AG10803 (cell line): ENCODE measurements around the gene CD109.
"Not testable (repeated sequence)": the region's sequence is repeated elsewhere in the genome, so short reads cannot be mapped to it uniquely, and the experiment has no call there.

Source experiments
- DNase-seq: peaks from one replicate; pipeline ENCODE4 v3.0.0; 2010; ENCODE audit warnings: low read depth
- H3K4me3 ChIP-seq: 2 replicates; pipeline ENCODE4 v1.5.1; 2011; ENCODE audit warnings: mild to moderate bottlenecking, low read length, control low read depth
- TF ChIP-seq, protein P1 (sequence below): conservative IDR thresholded peaks from 2 replicates; pipeline ENCODE4 v1.5.1; 2011; ENCODE audit warnings: mild to moderate bottlenecking, low read length, control low read depth, inconsistent platforms

CD109 gene

DNA sequence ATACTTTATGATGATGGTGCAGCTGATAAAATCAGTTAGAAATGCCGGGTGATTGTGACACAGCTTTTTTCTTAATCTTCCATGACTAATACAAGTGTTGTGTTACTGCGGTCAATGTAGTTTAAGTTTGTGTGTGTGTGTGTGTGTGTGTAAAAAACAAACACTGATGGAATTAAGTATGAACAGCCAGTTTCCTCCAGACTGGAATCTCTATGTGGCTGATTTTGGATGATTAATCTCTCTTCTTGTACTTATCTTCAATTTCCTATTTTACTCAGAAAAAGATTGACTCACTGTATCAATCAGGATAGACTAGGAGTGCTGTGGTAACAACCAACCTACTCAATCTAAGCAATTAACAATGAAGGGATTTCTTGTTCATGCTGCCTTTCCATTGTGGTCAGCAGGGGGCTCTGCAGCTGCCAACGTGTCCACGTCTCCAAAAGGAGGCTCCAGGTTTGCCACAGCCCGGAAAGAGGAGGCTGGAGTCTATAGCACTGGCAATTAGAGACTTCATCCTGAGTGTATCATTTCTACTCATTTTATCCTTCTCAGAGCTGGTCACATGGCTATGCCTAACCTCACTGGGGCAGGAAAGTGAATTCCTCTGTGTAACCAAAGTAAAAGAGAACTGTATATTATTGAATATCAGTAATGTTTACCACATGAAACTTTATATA, 107.7 kb downstream of the CD109 start:
- DNase-seq = peak; percentile 98
- TF ChIP-seq, protein P1, sequence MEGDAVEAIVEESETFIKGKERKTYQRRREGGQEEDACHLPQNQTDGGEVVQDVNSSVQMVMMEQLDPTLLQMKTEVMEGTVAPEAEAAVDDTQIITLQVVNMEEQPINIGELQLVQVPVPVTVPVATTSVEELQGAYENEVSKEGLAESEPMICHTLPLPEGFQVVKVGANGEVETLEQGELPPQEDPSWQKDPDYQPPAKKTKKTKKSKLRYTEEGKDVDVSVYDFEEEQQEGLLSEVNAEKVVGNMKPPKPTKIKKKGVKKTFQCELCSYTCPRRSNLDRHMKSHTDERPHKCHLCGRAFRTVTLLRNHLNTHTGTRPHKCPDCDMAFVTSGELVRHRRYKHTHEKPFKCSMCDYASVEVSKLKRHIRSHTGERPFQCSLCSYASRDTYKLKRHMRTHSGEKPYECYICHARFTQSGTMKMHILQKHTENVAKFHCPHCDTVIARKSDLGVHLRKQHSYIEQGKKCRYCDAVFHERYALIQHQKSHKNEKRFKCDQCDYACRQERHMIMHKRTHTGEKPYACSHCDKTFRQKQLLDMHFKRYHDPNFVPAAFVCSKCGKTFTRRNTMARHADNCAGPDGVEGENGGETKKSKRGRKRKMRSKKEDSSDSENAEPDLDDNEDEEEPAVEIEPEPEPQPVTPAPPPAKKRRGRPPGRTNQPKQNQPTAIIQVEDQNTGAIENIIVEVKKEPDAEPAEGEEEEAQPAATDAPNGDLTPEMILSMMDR = peak; percentile 44
- H3K4me3 ChIP-seq = no peak overlapping the region

DNA sequence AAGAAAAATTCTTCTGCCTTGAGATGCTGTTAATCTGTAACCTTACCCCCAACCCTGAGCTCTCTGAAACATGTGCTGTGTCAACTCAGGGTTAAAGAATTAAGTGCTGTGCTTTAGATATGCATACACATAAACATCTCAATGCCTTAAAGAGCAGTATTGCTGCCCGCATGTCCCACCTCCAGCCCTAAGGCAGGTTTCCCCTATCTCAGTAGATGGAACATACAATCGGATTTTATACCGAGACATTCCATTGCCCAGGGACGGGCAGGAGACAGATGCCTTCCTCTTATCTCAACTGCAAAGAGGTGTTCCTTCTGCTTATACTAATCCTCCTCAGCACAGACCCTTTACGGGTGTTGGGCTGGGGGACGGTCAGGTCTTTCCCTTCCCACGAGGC, 109.2 kb downstream of the CD109 start:
- H3K4me3 ChIP-seq, DNase-seq: not testable (repeated sequence)

DNA sequence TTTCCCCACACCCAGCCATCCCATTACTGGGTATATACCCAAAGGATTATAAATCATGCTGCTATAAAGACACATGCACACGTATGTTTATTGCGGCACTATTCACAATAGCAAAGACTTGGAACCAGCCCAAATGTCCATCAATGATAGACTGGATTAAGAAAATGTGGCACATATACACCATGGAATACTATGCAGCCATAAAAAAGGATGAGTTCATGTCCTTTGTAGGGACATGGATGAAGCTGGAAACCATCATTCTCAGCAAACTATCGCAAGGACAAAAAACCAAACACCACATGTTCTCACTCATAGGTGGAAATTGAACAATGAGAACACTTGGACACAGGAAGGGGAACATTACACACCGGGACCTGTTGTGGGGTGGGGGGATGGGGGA, 110.0 kb downstream of the CD109 start:
- not testable (repeated sequence) for H3K4me3 ChIP-seq, DNase-seq

DNA sequence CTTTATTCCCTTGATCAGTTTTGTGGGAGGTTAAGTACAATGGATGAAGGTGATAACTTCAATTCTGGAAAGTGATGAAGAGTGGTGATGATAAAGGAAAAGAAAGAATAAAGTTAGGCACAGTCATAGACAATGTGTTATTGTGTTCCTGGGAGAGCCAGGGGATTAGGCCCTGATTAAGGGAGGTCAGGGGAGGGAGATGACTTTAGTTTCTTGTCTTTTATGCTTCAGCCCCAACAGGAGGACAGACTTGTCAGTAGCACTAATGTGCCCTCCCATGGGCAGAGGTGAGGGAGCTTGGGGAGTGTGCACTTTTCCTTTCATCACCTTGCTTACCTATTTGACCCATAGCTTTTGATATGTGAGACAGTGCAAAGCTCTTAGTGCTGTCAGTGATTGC, 115.7 kb downstream of the CD109 start:
- H3K4me3 ChIP-seq = no peak overlapping the region
- TF ChIP-seq, protein P1 = no peak
- DNase-seq = no peak

DNA sequence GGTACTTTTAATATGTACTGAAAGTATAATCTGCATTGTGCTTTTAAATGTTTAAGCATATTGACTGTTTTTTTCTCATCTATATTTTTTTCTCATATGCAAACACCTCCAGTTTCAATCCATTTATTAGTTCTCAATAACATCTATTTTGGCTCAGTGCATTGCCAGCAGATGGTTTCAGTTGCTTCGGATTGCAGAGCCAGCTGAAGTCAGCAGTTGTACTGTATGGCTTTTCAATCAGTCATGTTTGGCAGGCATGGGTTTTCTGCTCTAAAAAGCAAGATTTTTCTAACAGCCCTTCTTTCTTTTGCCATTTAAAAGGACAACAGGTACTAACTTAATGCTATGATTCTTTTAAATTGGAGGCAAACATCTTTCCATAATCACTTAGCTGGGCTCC, 121.2 kb downstream of the CD109 start:
- H3K4me3 ChIP-seq = no peak overlapping the region
- DNase-seq = no peak
- TF ChIP-seq, protein P1 = no peak

DNA sequence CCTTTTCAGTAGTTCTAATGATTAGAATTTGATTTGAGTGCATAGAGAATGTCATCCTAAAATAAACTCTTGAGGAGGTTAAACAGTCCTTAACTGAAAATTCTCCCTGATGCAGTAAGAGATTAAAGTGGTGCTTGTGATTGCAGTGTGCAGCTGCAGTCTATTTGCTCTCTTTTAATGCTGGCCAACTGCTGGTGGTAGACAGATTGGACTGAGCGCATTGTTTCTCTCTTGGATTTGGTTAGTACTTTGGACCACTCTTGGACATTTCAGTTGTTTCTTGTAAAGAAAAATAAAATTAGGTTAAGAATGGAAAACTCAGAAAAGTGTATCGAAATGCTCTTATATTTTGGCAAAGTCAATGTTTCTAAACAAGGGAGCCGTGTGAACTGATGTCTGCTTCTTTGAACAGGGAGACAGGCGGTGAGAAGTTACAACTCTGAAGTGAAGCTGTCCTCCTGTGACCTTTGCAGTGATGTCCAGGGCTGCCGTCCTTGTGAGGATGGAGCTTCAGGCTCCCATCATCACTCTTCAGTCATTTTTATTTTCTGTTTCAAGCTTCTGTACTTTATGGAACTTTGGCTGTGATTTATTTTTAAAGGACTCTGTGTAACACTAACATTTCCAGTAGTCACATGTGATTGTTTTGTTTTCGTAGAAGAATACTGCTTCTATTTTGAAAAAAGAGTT, 127.2 kb downstream of the CD109 start:
- DNase-seq = no peak

DNA sequence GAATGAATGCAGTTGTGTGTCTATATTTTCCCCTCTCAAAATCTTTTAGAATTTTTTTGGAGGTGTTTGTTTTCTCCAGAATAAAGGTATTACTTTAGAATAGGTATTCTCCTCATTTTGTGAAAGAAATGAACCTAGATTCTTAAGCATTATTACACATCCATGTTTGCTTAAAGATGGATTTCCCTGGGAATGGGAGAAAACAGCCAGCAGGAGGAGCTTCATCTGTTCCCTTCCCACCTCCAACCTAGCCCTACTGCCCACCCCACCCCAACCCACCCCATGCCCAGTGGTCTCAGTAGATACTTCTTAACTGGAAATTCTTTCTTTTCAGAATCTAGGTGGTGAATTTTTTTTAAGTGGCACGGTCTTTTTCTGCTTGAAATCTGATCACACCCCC, 127.8 kb downstream of the CD109 start:
- H3K4me3 ChIP-seq = no peak overlapping the region
- no peak for DNase-seq
- TF ChIP-seq, protein P1 = no peak

More for the DNA sequence above, 127.2 kb downstream of the CD109 start:
- TF ChIP-seq, protein P1 = no peak
- no peak overlapping the region for H3K4me3 ChIP-seq

DNA sequence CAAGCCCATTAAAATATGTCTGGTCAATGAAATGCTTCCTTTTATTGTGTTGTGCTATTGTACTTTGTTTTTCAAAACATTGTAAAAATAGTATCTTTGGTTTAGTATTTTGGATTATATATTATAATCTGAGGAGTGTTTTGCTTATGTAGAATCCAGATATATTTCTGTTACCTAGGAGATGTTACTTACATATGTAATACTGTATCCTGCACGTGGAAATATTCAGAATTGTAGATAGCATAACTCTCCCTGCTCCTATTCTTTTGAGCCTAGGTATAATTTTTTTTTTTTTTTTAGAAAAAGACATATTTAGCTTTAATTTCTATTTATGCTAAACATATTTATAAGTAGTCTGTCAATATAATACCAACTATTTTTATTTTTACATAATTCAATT, 130.6 kb downstream of the CD109 start:
- TF ChIP-seq, protein P1 = no peak
- H3K4me3 ChIP-seq = no peak overlapping the region
- DNase-seq = no peak
